Stimulated activated CD8-positive, alpha-beta memory T cell treated with anti-CD3 and anti-CD28 coated beads, Interleukin-12 subunit alpha, Interleukin-12 subunit beta, amount 100 ng/mL, for 1 hour (primary cell): ENCODE measurements around the gene CHCHD6.
A peak's percentile ranks its signal among the peaks of the same experiment; 100 is the strongest.

ENCODE experiments used
- DNase-seq: peaks from one replicate; pipeline ENCODE4 v3.0.0-alpha.2; 2020; ENCODE audit warnings: low read depth

CHCHD6 gene

GRCh38 chr3:126896067-126896441 lies 192.0 kb downstream of the CHCHD6 start:
- DNase-seq = no peak

DNA sequence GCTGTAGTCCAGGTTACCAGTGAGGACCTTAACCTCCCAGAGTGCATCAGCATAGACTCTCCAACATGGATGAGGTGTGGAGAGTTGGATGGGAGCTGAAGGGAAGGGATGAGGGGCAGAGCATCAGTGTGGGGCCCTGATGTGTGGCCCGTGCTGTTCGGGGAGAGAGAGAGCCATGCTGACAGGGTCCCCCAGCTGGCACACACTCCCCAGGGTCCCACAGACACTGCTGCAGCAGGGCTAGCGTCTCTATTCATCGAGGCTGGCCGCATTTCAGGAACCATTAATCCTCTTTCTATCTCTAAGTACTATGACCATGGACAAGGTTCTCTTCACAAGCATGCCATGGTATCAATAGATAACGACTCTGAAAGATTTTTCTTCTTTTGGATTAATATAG lies 192.9 kb downstream of the CHCHD6 start:
- no peak for DNase-seq

DNA sequence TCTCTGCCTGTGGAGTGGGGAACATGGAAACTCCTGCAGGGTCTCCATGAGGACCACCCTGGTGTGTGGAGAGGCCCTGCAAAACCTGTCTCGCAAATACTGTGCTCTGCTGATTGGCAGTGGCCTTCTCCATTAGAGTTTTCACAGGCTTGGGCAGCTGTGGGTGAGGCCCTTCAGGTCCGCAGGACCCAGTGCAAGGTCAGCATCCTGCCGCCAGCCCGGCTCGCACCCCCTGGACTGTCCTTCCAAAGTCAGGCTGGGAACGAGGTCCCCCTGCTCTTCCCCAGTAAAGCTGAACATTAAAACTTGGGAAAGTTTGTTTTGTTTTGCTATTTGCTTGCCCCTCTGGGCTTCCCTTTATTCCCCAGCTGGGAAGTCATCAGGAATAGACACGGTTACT lies 193.9 kb downstream of the CHCHD6 start:
- DNase-seq = no peak

GRCh38 chr3:126900859-126901540 lies 197.0 kb downstream of the CHCHD6 start:
- DNase-seq = no peak

DNA sequence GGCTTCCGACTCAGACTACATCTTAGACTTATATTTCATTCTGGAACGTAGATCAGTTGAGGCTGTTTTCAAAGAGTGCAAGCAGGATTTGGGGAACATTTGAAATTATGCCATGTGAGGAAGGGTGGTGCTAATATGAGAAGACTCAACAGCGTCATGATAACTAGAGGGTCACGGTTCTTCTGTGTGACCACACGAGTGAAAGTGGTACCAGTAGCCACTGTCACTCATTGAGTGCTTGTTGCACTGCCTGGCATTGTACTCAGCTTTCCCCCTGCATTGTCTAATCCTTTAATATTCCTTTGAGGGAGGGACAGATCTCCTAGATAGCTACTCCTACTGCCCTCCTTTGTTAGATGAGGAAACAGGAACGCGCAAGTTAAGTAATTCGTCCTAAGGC lies 197.6 kb downstream of the CHCHD6 start:
- no peak for DNase-seq

GRCh38 chr3:126903521-126903920 lies 199.5 kb downstream of the CHCHD6 start:
- DNase-seq = no peak

DNA sequence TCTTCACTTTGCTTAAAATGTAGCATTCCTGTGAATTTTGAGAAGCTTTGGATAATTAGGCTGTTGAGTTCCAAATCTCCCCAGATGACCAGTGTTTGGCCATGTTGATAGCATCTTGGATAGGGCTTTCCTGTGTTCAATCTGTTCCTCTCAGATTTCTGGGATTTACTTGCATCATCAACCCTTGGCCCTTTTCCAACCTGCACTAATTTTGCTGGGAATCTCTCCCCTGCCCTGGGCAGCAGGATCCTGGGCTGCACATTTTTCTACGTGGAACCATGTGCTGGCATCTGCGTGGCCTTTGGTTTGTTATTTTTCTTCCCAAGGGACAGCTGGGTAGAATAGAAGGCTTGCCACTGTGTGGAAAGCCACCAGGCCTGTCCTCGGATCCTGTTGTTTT lies 203.5 kb downstream of the CHCHD6 start:
- DNase-seq = no peak

DNA sequence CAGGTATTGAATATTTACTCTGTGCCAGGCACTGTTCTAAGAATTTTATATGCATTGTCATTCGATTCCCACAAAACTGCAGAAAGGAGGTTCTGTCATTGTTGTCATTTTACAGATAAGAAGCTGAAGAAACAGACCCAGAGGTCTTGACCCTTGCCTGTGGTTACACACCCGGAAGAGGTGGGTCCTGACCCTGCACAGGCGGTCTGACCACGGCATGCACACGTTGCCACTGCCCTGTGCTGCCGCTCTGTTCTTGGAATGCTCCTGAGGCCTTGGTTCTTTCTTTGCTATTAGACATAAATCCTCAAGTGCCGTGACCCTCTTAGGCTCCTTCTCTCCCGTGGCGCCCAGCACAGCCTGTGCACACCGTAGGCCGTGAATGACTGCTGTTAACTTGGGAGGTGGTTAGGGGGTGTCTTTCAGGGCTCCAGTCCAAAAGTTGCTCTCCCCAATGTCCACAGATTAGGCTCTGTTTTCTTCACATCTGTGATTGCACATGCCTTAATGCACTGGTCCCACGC lies 204.8 kb downstream of the CHCHD6 start:
- no peak for DNase-seq

DNA sequence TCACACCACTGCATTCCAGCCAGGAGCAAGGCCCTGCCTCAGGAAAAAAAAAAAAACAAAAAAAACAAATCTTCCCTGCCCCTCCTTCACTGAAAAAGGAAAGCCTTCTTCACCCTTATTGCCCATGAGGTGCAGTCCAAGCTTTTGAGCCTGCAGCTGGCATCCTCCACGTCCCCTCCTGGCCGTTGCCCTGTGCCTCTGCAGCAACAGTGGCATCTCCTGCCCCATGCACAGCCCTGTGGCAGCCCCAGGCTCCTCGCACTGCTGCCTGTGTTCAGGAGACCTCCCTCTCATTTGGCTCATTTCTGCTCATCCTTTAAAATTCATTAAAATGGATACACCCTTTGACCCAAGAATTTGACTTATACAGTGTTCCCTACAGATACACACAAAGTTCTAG lies 206.2 kb downstream of the CHCHD6 start:
- DNase-seq = no peak

DNA sequence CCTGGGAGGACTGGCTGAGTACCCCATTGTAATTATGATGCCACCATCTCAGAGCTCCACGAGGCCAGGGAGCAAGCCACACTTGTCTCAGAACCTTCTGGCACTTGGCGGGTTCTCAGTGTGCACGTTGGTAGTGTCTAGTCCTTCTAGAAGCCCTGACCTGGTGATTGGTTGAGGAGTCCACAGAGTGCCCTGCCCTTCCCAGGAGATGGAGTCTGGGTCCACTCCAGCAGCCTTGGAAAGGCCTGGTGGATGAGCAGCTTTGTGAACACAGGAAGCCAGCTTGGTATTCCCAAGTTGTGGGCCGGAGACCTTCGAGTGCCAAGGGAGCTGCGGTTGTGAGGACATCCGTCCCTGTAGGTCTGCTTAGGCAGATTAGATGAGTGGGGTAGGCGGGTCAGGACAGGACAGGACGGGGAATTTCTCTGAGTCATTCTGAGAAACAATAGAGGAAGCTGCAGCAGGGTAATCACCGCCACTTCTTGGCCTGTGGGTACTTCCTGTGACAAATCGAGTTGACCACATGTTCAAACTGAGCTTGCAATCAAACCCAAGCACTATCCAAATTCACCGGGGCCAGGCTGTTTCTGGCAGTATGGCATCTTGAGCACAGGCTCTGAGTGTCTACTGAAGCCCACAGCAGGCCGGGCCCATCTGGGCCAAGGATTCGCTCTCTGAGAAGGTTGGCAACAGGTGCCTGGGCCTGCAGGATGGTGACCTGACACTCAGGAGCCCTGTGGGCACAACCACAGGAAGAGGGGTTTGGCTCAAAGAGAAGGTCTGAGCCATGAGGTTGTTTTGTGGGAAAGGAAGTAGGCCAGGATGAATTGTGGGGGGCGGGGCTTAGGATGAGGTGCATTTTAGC lies 207.4 kb downstream of the CHCHD6 start:
- DNase-seq = peak; percentile 55

- no peak for DNase-seq
Measured at GRCh38 chr3:126912027-126912422, 208.0 kb downstream of the CHCHD6 start.

DNA sequence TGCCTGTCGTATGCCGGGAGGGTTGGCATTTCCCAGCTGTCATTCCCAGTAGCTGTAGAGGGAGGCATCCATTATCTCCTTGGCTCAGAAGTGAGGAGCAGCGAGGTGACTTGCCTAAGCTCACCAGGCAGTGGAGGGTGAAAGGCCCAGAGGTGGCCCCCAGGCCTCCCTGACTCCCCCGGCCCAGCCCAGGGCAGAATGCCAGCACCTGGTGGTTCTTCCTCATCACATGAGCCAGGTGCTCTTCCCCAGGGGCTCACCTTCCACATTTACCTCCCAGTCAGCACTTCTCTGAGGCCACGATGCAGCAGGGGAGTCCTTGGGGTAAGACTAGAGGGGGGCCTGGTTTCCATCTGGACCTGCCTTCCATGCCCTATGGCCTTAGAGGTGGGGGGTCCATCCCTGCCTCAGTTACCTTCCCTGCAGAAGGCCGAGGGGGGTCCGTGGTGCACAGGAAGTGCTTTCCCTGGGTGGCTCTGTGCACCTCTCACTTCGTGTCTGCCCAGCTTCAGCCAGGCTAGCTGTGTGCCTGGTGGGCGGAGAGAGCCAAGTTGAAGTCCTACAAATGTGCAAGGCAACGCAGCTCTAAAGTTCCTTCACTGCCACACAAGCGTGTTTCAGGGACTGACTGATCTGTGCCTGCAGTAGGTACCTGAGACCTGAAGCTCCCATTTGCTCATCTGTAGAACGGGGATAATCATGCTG lies 208.6 kb downstream of the CHCHD6 start:
- no peak for DNase-seq

DNA sequence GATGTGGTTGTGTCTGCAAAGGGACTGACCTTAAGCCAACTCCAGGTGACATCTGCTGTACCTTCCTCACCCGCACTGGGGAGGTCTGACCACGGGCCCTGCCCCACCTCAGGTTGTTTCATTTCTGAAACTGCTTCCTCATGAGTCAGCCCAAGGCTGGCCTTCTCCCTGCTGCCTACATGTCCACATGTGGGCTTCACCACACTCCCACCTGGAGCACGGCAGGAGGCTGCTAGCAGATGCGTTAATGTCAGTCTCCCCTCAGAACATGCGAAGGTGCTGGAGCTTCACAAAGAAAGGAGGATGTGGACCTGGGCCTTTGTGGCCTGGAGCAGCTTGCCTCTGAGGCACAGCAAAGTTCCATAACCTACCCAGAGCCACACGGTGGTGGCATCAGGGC lies 209.5 kb downstream of the CHCHD6 start:
- DNase-seq = no peak

GRCh38 chr3:126914226-126914625 lies 210.2 kb downstream of the CHCHD6 start:
- DNase-seq = no peak

DNA sequence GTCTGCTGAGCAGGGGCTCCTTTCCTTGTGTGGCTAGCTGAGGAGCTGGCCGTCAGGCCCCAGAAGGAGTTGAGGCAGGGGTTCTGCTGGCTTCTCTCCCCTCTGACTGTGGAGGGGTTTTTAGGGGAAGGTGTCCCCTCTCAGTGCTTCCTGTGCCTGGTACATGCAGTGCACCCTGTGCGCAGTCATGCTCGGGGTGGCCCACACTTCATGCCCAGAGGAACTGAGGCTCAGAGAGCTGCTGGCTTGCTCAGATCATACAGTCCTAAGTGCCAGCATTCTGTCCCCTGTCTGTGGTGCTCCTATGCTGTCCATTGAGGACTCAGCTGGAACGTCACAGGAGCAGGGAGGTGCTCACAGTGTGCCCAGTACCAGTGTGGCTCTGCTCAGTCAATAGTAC lies 211.0 kb downstream of the CHCHD6 start:
- DNase-seq = no peak

GRCh38 chr3:126916546-126916945 lies 212.5 kb downstream of the CHCHD6 start:
- DNase-seq = no peak

GRCh38 chr3:126917232-126917804 lies 213.3 kb downstream of the CHCHD6 start:
- no peak for DNase-seq

- no peak for DNase-seq
Measured at GRCh38 chr3:126918355-126918821, 214.3 kb downstream of the CHCHD6 start.

- no peak for DNase-seq
Measured at GRCh38 chr3:126921085-126921824, 217.2 kb downstream of the CHCHD6 start.

- no peak for DNase-seq
Measured at GRCh38 chr3:126922466-126922865, 218.4 kb downstream of the CHCHD6 start.

- DNase-seq = no peak
Measured at GRCh38 chr3:126923423-126923822, 219.4 kb downstream of the CHCHD6 start.

DNA sequence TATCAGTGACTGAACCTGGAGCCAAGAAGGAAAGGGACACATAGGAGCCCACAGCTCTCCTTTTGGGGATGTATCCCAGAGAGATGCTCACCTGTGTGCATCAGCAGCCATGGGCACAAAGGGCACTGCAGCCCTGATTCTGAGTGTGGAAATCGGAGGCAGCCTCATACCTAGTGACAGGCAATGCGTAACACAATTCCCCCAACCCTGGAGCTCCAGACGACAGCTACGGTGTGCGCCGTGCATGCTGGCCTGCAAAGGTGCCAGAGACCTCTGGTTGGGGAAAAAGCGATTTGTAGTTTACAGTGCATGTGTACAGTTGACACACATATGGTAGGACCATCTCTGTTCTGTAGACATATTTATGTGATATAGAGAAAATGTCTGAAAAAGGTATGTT lies 219.9 kb downstream of the CHCHD6 start:
- no peak for DNase-seq
